ENCODE results near the gene CEP170. TPM values are rescaled to one million over a fixed set of nuclear protein-coding genes. Genes with fewer than 3 reads are reported as not detected.
"Not testable (repeated sequence)": the region's sequence is repeated elsewhere in the genome, so short reads cannot be mapped to it uniquely, and the experiment has no call there.

CEP170 gene
- total and polyA plus RNA-seq, 3 donors from 2014 or later: 64.0 to 165 (median 132) TPM

- H3K36me3 ChIP-seq (ENCODE audit: low read depth, missing control alignments); H3K4me3 ChIP-seq; H3K27ac ChIP-seq; H3K4me1 ChIP-seq; intact Hi-C loops (cut with DNase I; ENCODE audit: low total_unique reads); H3K9me3 ChIP-seq; DNase-seq; H3K27me3 ChIP-seq: not testable (repeated sequence)
- 71 to 74% methylated on average over 1 of the region's 1 CpG for WGBS, 2 donors
Measured at GRCh38 chr1:243140498-243140897, 114.6 kb downstream of the CEP170 start.

- 79 to 91% methylated on average over 5 of the region's 5 CpGs for WGBS, 2 donors
- H3K4me3 ChIP-seq; intact Hi-C loops (cut with DNase I; ENCODE audit: low total_unique reads): not testable (repeated sequence)
Measured at GRCh38 chr1:243122876-243123409, 132.1 kb downstream of the CEP170 start.

GRCh38 chr1:243121939-243122338, 133.1 kb downstream of the CEP170 start:
- intact Hi-C loops (cut with DNase I; ENCODE audit: low total_unique reads); H3K9me3 ChIP-seq; DNase-seq: not testable (repeated sequence)

More at GRCh38 chr1:243122876-243123409, 132.1 kb downstream of the CEP170 start:
- not testable (repeated sequence) for H3K27ac ChIP-seq; H3K36me3 ChIP-seq (ENCODE audit: low read depth, missing control alignments); H3K27me3 ChIP-seq; H3K4me1 ChIP-seq; H3K9me3 ChIP-seq; DNase-seq

GRCh38 chr1:243118601-243119322, 136.3 kb downstream of the CEP170 start:
- H3K4me1 ChIP-seq; H3K27me3 ChIP-seq; H3K36me3 ChIP-seq (ENCODE audit: low read depth, missing control alignments); DNase-seq; H3K9me3 ChIP-seq; H3K4me3 ChIP-seq; intact Hi-C loops (cut with DNase I; ENCODE audit: low total_unique reads); H3K27ac ChIP-seq: not testable (repeated sequence)
- 79 to 86% methylated on average over 5 of the region's 5 CpGs for WGBS, 2 donors

More at GRCh38 chr1:243121939-243122338, 133.1 kb downstream of the CEP170 start:
- not testable (repeated sequence) for H3K4me1 ChIP-seq; H3K4me3 ChIP-seq; H3K27ac ChIP-seq; H3K36me3 ChIP-seq (ENCODE audit: low read depth, missing control alignments); H3K27me3 ChIP-seq
- 78 to 90% methylated on average over 3 to 5 of the region's 5 CpGs for WGBS, 2 donors

- H3K4me1 ChIP-seq; H3K27me3 ChIP-seq; H3K27ac ChIP-seq; DNase-seq; H3K36me3 ChIP-seq (ENCODE audit: low read depth, missing control alignments); H3K9me3 ChIP-seq; intact Hi-C loops (cut with DNase I; ENCODE audit: low total_unique reads); H3K4me3 ChIP-seq: not testable (repeated sequence)
- 88% methylated on average over 7 of the region's 7 CpGs for WGBS, 2 donors
Measured at GRCh38 chr1:243116187-243116586, 138.9 kb downstream of the CEP170 start.

- DNase-seq; H3K27me3 ChIP-seq; intact Hi-C loops (cut with DNase I; ENCODE audit: low total_unique reads); H3K4me3 ChIP-seq; H3K4me1 ChIP-seq; H3K27ac ChIP-seq; H3K36me3 ChIP-seq (ENCODE audit: low read depth, missing control alignments); H3K9me3 ChIP-seq: not testable (repeated sequence)
- WGBS, 2 donors: 69 to 75% methylated on average over 3 of the region's 3 CpGs
Measured at GRCh38 chr1:243114769-243115168, 140.3 kb downstream of the CEP170 start.

- H3K4me3 ChIP-seq; H3K9me3 ChIP-seq; H3K27ac ChIP-seq; H3K4me1 ChIP-seq; intact Hi-C loops (cut with DNase I; ENCODE audit: low total_unique reads); H3K36me3 ChIP-seq (ENCODE audit: low read depth, missing control alignments); H3K27me3 ChIP-seq; DNase-seq: not testable (repeated sequence)
- WGBS, 2 donors: 42 to 70% methylated on average over 5 to 8 of the region's 8 CpGs
Measured at GRCh38 chr1:243114059-243114713, 140.9 kb downstream of the CEP170 start.

GRCh38 chr1:243107171-243107570, 147.9 kb downstream of the CEP170 start:
- not testable (repeated sequence) for H3K9me3 ChIP-seq
- WGBS, 2 donors: 61 to 79% methylated on average over 6 to 12 of the region's 12 CpGs

GRCh38 chr1:243105652-243106332, 149.3 kb downstream of the CEP170 start:
- H3K9me3 ChIP-seq; H3K27ac ChIP-seq; H3K27me3 ChIP-seq; H3K4me1 ChIP-seq; H3K36me3 ChIP-seq (ENCODE audit: low read depth, missing control alignments); DNase-seq; intact Hi-C loops (cut with DNase I; ENCODE audit: low total_unique reads); H3K4me3 ChIP-seq: not testable (repeated sequence)
- 67 to 76% methylated on average over 6 of the region's 6 CpGs for WGBS, 2 donors

More at GRCh38 chr1:243107171-243107570, 147.9 kb downstream of the CEP170 start:
- H3K36me3 ChIP-seq (ENCODE audit: low read depth, missing control alignments); H3K27me3 ChIP-seq; H3K27ac ChIP-seq; H3K4me1 ChIP-seq; DNase-seq; H3K4me3 ChIP-seq; intact Hi-C loops (cut with DNase I; ENCODE audit: low total_unique reads): not testable (repeated sequence)

GRCh38 chr1:243105104-243105503, 150.0 kb downstream of the CEP170 start:
- DNase-seq; H3K27me3 ChIP-seq; H3K36me3 ChIP-seq (ENCODE audit: low read depth, missing control alignments); H3K27ac ChIP-seq; intact Hi-C loops (cut with DNase I; ENCODE audit: low total_unique reads); H3K4me1 ChIP-seq; H3K9me3 ChIP-seq; H3K4me3 ChIP-seq: not testable (repeated sequence)

GRCh38 chr1:243104452-243104851, 150.6 kb downstream of the CEP170 start:
- intact Hi-C loops (cut with DNase I; ENCODE audit: low total_unique reads); DNase-seq: not testable (repeated sequence)
- 77 to 86% methylated on average over 5 of the region's 5 CpGs for WGBS, 2 donors

More at GRCh38 chr1:243104452-243104851, 150.6 kb downstream of the CEP170 start:
- H3K4me3 ChIP-seq; H3K4me1 ChIP-seq; H3K27ac ChIP-seq; H3K9me3 ChIP-seq; H3K27me3 ChIP-seq; H3K36me3 ChIP-seq (ENCODE audit: low read depth, missing control alignments): not testable (repeated sequence)

Data from testis (tissue), 3 donors.